ENCODE data around the gene IL15.

IL15 gene

GRCh38 chr4:141721174-141721573, 84.8 kb downstream of the IL15 start:
- TF ChIP-seq ZBTB7A (IDR thresholded peaks at IDR 0.05; ENCODE audit: low read depth) = no peak
- TF ChIP-seq REST (IDR thresholded peaks at IDR 0.05; ENCODE audit: low read depth) = no peak
- TF ChIP-seq TCF12 (IDR thresholded peaks at IDR 0.05; ENCODE audit: low read depth) = no peak
- TF ChIP-seq YY1 (IDR thresholded peaks at IDR 0.05; ENCODE audit: low read depth) = no peak
- TF ChIP-seq EGR1 (IDR thresholded peaks at IDR 0.05) = no peak
- no peak for TF ChIP-seq EP300 (IDR thresholded peaks at IDR 0.05; ENCODE audit: borderline replicate concordance)
- no peak for TF ChIP-seq CEBPB (IDR thresholded peaks at IDR 0.05)
- TF ChIP-seq TEAD4 (IDR thresholded peaks at IDR 0.05) = no peak
- TF ChIP-seq RAD21 (IDR thresholded peaks at IDR 0.05; ENCODE audit: low read depth) = no peak
- no peak for TF ChIP-seq TAF1 (IDR thresholded peaks at IDR 0.05; ENCODE audit: low read depth)
- no peak for TF ChIP-seq NFIC (IDR thresholded peaks at IDR 0.05)
- TF ChIP-seq CREB1 (IDR thresholded peaks at IDR 0.05; ENCODE audit: low read depth) = no peak
- no peak for TF ChIP-seq MAX (IDR thresholded peaks at IDR 0.05)

- TF ChIP-seq TCF12 (IDR thresholded peaks at IDR 0.05; ENCODE audit: low read depth) = no peak
- no peak for TF ChIP-seq REST (IDR thresholded peaks at IDR 0.05; ENCODE audit: low read depth)
- no peak for TF ChIP-seq NFIC (IDR thresholded peaks at IDR 0.05)
- no peak for TF ChIP-seq USF1 (IDR thresholded peaks at IDR 0.05)
- no peak for TF ChIP-seq YY1 (IDR thresholded peaks at IDR 0.05; ENCODE audit: low read depth)
- no peak for TF ChIP-seq EGR1 (IDR thresholded peaks at IDR 0.05)
- no peak for TF ChIP-seq MAX (IDR thresholded peaks at IDR 0.05)
- no peak for TF ChIP-seq ZBTB7A (IDR thresholded peaks at IDR 0.05; ENCODE audit: low read depth)
- TF ChIP-seq CEBPB (IDR thresholded peaks at IDR 0.05) = no peak
- no peak for TF ChIP-seq TAF1 (IDR thresholded peaks at IDR 0.05; ENCODE audit: low read depth)
- no peak for TF ChIP-seq RAD21 (IDR thresholded peaks at IDR 0.05; ENCODE audit: low read depth)
- no peak for TF ChIP-seq FOXM1 (IDR thresholded peaks at IDR 0.05; ENCODE audit: borderline replicate concordance, low read depth)
- TF ChIP-seq EP300 (IDR thresholded peaks at IDR 0.05; ENCODE audit: borderline replicate concordance) = no peak
These were observed 88.3 kb downstream of the IL15 start for GRCh38 chr4:141724646-141725045.

- TF ChIP-seq CEBPB (IDR thresholded peaks at IDR 0.05) (no peak), TAF1 (IDR thresholded peaks at IDR 0.05; ENCODE audit: low read depth) (no peak), RAD21 (IDR thresholded peaks at IDR 0.05; ENCODE audit: low read depth) (no peak), CREB1 (IDR thresholded peaks at IDR 0.05; ENCODE audit: low read depth) (no peak), USF1 (IDR thresholded peaks at IDR 0.05) (no peak)
These were observed 91.0 kb downstream of the IL15 start for GRCh38 chr4:141727420-141727819.

- no peak for TF ChIP-seq ZBTB7A (IDR thresholded peaks at IDR 0.05; ENCODE audit: low read depth)
- TF ChIP-seq YY1 (IDR thresholded peaks at IDR 0.05; ENCODE audit: low read depth) = no peak
- TF ChIP-seq FOXM1 (IDR thresholded peaks at IDR 0.05; ENCODE audit: borderline replicate concordance, low read depth) = no peak
- TF ChIP-seq TEAD4 (IDR thresholded peaks at IDR 0.05) = no peak
- TF ChIP-seq USF1 (IDR thresholded peaks at IDR 0.05) = no peak
- TF ChIP-seq TAF1 (IDR thresholded peaks at IDR 0.05; ENCODE audit: low read depth) = no peak
- TF ChIP-seq MAX (IDR thresholded peaks at IDR 0.05) = no peak
- no peak for TF ChIP-seq REST (IDR thresholded peaks at IDR 0.05; ENCODE audit: low read depth)
- TF ChIP-seq EGR1 (IDR thresholded peaks at IDR 0.05) = no peak
- no peak for TF ChIP-seq CREB1 (IDR thresholded peaks at IDR 0.05; ENCODE audit: low read depth)
- no peak for TF ChIP-seq EP300 (IDR thresholded peaks at IDR 0.05; ENCODE audit: borderline replicate concordance)
These were observed 94.4 kb downstream of the IL15 start for GRCh38 chr4:141730805-141731204.
